Activated CD4-positive, alpha-beta T cell treated with anti-CD3 and anti-CD28 coated beads, Interleukin-2, amount 10 ng/mL, durations not matched to agents 24 days and 14 days (primary cell): Measurements from ENCODE around the gene CHCHD3. TPM values are rescaled to one million over a fixed set of nuclear protein-coding genes. Genes with fewer than 3 reads are reported as not detected.

ENCODE experiments used
- DNase-seq: peaks from one replicate; pipeline ENCODE4 v3.0.0; 2022
- H3K27ac Mint-ChIP-seq: one replicate; pipeline ENCODE4 v1.8.0; 2022; ENCODE audit warnings: mild to moderate bottlenecking, mixed read lengths
- H3K27me3 Mint-ChIP-seq: one replicate; pipeline ENCODE4 v1.8.0; 2022; ENCODE audit warnings: mixed read lengths
- H3K36me3 Mint-ChIP-seq: one replicate; pipeline ENCODE4 v1.8.0; 2022; ENCODE audit warnings: low read depth, mild to moderate bottlenecking, mixed read lengths
- H3K4me1 Mint-ChIP-seq: one replicate; pipeline ENCODE4 v1.8.0; 2021; ENCODE audit warnings: mixed read lengths
- H3K4me3 Mint-ChIP-seq: one replicate; pipeline ENCODE4 v1.8.0; 2022; ENCODE audit warnings: mild to moderate bottlenecking, moderate library complexity, mixed read lengths
- H3K9me3 Mint-ChIP-seq: one replicate; pipeline ENCODE4 v1.8.0; 2021; ENCODE audit warnings: mixed read lengths
- intact Hi-C: fragments of 100-400 bp; cut with micrococcal nuclease; formaldehyde crosslinking; loops from one replicate; pipeline ENCODE4 v1.15.1; 2023
- total RNA-seq: library from RNA; stranded (reverse); gene quantifications from 2 replicates; pipeline ENCODE4 v1.2.3, GENCODE V29; 2022

CHCHD3 gene
- total RNA-seq, 1 donor from 2014 or later: 76.2 TPM

DNA sequence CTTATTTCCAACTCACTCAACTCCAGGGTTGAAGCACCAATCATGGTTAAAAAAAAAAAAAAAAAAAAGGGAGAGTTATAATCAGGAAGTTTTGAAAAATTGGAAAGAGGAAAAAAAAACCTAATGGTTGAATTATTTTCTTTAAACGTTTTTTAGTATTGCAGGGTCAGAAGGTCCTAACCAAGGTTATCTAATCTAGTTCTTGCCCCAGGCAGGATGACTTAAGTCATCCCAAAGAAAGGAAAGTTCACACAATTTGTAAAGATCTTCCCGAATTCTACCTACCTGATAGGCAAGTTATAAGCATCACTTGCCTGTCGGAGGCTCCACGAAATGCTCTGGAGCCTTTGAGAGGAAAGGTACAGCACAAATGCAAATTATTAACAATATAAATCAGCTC is 297.5 kb downstream of the CHCHD3 start:
- DNase-seq: no peak
- intact Hi-C loops: no loop called here
- no peak overlapping the region for H3K4me3 Mint-ChIP-seq
- H3K4me1 Mint-ChIP-seq: no peaks in the 10 kb centered on the region
- H3K9me3 Mint-ChIP-seq: peaks cover 8% of the 10 kb centered on the region
- no peaks in the 10 kb centered on the region for H3K27me3 Mint-ChIP-seq
- H3K27ac Mint-ChIP-seq: no peak overlapping the region
- peaks cover 24% of the 10 kb centered on the region for H3K36me3 Mint-ChIP-seq

DNA sequence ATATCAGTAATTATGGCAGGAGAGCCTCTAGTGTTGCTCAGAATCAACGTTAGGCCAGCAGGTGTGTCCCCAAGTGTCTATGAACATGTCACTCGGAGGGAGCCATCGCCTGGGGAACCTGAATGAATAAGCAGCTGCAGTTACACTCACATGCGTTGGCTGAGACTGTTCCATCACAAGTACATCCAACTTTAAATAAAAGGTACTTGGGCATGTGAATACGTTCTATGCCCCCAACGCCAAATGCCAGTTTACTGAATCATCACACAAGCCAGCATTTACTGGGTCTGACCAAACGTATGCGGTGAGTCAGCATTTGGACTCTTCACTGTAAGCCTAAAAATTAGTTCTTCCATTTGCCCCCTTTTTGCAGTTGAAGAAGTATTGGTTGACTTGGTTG is 298.1 kb downstream of the CHCHD3 start:
- intact Hi-C loops: no loop called here
- Mint-ChIP-seq H3K27ac (no peak overlapping the region), H3K4me3 (no peak overlapping the region), H3K27me3 (no peaks in the 10 kb centered on the region), H3K36me3 (peaks cover 24% of the 10 kb centered on the region), H3K9me3 (peaks cover 8% of the 10 kb centered on the region), H3K4me1 (no peaks in the 10 kb centered on the region)
- no peak for DNase-seq

DNA sequence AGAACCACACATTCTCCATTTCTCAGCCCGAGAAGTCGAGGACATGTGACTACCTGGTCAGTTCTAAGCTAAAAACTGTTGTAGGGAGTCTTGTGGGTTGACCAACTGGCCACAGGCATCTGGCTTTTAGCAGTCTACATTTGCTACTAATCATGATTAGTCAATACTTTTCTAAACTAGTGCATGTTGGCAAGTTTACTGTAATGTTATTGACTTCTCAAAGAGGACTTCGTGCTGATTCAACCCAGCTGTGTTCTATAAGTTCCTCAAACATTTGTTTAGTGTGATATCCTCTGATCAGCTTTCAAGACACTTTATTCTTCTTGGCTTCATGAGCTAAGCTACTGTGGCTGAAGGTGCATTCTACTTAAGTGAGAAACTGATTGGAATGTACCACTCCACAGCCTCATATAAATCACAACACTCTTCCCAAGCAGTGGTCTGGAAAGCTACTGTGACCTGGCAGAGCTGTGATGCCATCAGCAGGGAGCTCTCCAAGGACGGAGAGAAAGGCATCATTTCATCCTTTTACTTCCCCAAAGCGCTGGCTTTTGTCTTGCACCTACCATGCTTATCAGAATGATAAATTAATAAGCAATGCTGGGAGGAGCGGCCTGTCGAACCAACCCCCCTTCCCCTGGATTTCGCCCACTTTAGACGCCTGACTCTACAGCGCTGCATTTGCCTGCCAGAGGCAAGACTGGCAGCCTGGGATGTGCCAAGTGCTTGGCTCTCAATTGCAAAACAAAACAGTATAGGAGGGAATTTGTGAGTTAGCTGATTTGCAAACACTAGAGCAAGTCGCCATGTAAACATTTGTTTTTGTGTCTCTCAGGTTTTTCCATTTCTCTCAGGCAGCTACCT is 298.9 kb downstream of the CHCHD3 start:
- H3K4me3 Mint-ChIP-seq: no peak overlapping the region
- peaks cover 24% of the 10 kb centered on the region for H3K36me3 Mint-ChIP-seq
- DNase-seq: no peak
- H3K4me1 Mint-ChIP-seq: peaks cover 2% of the 10 kb centered on the region
- no peaks in the 10 kb centered on the region for H3K27me3 Mint-ChIP-seq
- H3K9me3 Mint-ChIP-seq: peaks cover 8% of the 10 kb centered on the region
- H3K27ac Mint-ChIP-seq: no peak overlapping the region
- intact Hi-C loops: no loop called here

GRCh38 chr7:132780822-132781221 is 301.1 kb downstream of the CHCHD3 start:
- intact Hi-C loops: no loop called here
- Mint-ChIP-seq H3K4me1 (peaks cover 10% of the 10 kb centered on the region), H3K9me3 (peaks cover 13% of the 10 kb centered on the region), H3K4me3 (no peak overlapping the region), H3K27ac (no peak overlapping the region), H3K27me3 (no peaks in the 10 kb centered on the region), H3K36me3 (peaks cover 18% of the 10 kb centered on the region)
- no peak for DNase-seq

DNA sequence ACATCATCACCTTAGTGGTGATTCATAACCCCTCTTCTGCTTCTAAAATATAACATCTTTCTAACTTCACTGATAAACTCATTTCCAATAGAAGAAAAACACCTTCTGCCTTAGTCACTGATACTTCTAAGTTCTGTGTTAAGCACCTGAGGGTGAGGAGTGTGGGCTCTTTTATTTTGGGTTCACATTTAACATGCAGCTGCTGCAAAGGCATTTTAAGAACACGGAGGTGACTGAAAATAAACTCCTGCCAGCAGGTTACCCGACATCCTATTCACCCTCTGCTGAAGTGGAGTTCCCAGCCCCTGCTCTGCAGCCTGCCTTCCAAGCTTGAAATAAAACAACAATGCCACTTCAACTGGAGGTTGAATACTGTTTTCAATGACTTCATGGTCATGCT is 302.7 kb downstream of the CHCHD3 start:
- H3K36me3 Mint-ChIP-seq: peaks cover 4% of the 10 kb centered on the region
- H3K27ac Mint-ChIP-seq: no peak overlapping the region
- no peak for DNase-seq
- H3K9me3 Mint-ChIP-seq: peaks cover 13% of the 10 kb centered on the region
- H3K27me3 Mint-ChIP-seq: no peaks in the 10 kb centered on the region
- intact Hi-C loops: no loop called here
- H3K4me1 Mint-ChIP-seq: peaks cover 10% of the 10 kb centered on the region
- no peak overlapping the region for H3K4me3 Mint-ChIP-seq

- H3K36me3 Mint-ChIP-seq: peaks cover 2% of the 10 kb centered on the region
- DNase-seq: no peak
- no peak overlapping the region for H3K27ac Mint-ChIP-seq
- no peaks in the 10 kb centered on the region for H3K27me3 Mint-ChIP-seq
- peaks cover 10% of the 10 kb centered on the region for H3K4me1 Mint-ChIP-seq
- H3K9me3 Mint-ChIP-seq: peaks cover 13% of the 10 kb centered on the region
- intact Hi-C loops: no loop called here
- no peak overlapping the region for H3K4me3 Mint-ChIP-seq
Observed at GRCh38 chr7:132778761-132779160, 303.1 kb downstream of the CHCHD3 start.

DNA sequence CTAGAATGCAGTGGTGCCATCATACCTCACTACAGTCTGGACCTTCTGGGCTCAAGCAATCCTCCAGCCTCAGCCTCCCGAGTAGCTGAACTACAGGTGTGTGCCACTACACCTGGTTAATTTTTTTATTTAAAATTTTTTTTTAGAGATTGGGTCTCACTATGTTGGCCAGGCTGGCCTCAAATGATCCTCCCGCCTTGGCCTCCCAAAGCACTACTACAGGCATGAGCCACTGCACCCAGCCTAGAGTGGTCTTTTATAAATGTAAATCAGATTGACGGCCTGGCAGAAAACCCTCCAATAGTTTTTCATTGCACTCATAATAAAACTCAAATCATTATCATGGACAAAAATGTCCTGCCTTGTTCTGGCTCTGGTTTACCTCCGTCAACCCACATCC is 303.9 kb downstream of the CHCHD3 start:
- peaks cover 13% of the 10 kb centered on the region for H3K9me3 Mint-ChIP-seq
- peaks cover 2% of the 10 kb centered on the region for H3K36me3 Mint-ChIP-seq
- no peak overlapping the region for H3K4me3 Mint-ChIP-seq
- H3K27ac Mint-ChIP-seq: no peak overlapping the region
- no peak for DNase-seq
- intact Hi-C loops: no loop called here
- H3K27me3 Mint-ChIP-seq: no peaks in the 10 kb centered on the region
- peaks cover 10% of the 10 kb centered on the region for H3K4me1 Mint-ChIP-seq

DNA sequence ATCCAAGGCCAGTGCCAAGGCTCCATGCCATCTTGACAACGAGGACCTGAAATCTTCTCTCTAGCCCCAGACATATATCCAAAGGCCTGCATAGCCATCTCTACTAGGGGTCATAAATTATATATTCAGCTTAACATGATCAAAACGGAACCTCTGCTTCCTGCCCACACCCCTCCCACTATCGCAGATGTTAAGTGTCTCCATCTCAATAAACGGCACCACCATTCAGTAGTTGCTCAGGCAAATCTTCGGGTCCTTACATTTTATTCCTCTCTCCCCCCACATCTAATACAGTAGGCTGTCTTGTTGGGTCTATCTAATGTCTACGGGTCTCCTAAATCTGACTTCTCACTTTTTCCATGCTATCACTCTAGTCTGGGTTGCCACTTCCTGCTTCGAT is 304.5 kb downstream of the CHCHD3 start:
- H3K4me3 Mint-ChIP-seq: no peak overlapping the region
- peaks cover 13% of the 10 kb centered on the region for H3K9me3 Mint-ChIP-seq
- peaks cover 10% of the 10 kb centered on the region for H3K4me1 Mint-ChIP-seq
- H3K27me3 Mint-ChIP-seq: no peaks in the 10 kb centered on the region
- no peak overlapping the region for H3K27ac Mint-ChIP-seq
- intact Hi-C loops: no loop called here
- peaks cover 2% of the 10 kb centered on the region for H3K36me3 Mint-ChIP-seq
- no peak for DNase-seq

GRCh38 chr7:132776048-132776620 is 305.8 kb downstream of the CHCHD3 start:
- intact Hi-C loops: no loop called here
- H3K4me1 Mint-ChIP-seq: peaks cover 14% of the 10 kb centered on the region
- no peaks in the 10 kb centered on the region for H3K36me3 Mint-ChIP-seq

DNA sequence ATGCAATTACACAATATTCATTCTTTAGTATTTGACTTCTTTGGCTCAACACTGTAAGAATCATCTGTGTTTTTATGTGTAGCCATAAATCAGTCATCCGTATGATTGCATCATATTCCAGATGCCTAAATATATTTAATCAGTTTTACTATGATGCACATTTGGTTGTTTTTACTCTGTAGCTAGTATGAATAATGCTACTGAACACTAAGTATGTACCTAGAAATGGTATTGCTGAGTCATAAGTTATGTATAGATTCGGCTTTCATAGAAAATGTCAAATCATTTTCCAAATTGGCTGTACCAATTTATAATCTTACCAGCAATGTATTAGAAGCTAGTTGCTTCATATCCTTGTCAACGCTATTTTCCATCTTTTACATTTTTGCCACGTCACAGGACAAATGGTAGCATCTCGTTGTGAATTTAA is 308.3 kb downstream of the CHCHD3 start:
- Mint-ChIP-seq H3K27ac (no peak overlapping the region), H3K27me3 (no peaks in the 10 kb centered on the region), H3K9me3 (peaks cover 29% of the 10 kb centered on the region), H3K36me3 (peaks cover 2% of the 10 kb centered on the region), H3K4me1 (peaks cover 19% of the 10 kb centered on the region), H3K4me3 (no peak overlapping the region)
- no peak for DNase-seq
- intact Hi-C loops: no loop called here

More at GRCh38 chr7:132776048-132776620, 305.8 kb downstream of the CHCHD3 start:
- no peak for DNase-seq
- H3K9me3 Mint-ChIP-seq: peaks cover 13% of the 10 kb centered on the region
- H3K27me3 Mint-ChIP-seq: no peaks in the 10 kb centered on the region
- no peak overlapping the region for H3K4me3 Mint-ChIP-seq
- H3K27ac Mint-ChIP-seq: no peak overlapping the region

DNA sequence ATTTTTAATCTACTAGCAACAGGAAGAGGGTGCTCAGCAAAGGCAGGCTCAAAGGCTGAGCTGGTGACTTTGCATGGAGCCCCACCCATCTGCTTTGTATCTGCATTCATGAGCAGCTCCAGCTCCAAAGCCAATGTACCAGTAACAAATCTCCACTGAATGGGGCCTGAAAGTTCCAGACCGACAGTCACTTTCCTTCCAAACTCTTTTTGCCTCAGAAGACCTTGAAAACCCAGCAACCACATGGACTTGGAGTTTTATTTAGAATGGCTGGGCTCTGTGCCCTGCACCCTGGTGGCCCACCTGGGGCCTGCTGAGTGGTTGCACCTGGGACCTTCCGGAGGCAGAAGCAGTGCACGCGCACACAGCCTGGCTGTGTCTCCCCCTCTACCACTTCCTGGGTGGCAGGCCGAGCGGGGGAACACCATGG is 310.6 kb downstream of the CHCHD3 start:
- H3K36me3 Mint-ChIP-seq: peaks cover 2% of the 10 kb centered on the region
- peak overlapping the region; percentile 17 for H3K4me3 Mint-ChIP-seq
- peak; percentile 73 for DNase-seq
- peaks cover 17% of the 10 kb centered on the region for H3K9me3 Mint-ChIP-seq
- intact Hi-C loops: no loop called here
- H3K27ac Mint-ChIP-seq: peak overlapping the region; percentile 21
- peaks cover 12% of the 10 kb centered on the region for H3K4me1 Mint-ChIP-seq
- no peaks in the 10 kb centered on the region for H3K27me3 Mint-ChIP-seq

DNA sequence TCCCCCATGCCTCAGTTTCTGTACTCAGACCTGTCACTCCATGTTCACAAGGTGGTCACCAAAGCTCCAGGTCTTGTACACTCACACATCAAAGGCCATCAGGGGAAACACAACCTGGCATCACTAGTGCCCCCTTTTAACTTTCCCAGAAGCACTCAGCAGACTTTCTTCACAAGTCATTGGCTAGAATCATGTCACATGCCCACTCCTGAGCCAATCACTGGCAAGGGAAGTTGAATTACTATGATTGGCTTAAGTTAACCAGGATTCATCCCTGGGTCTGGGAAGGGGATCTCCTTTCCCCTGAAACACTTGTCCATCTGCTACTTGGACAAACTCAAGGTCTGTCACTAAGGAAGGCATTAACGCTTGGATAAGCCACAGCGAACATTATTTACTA is 311.8 kb downstream of the CHCHD3 start:
- H3K27me3 Mint-ChIP-seq: no peaks in the 10 kb centered on the region
- peaks cover 2% of the 10 kb centered on the region for H3K36me3 Mint-ChIP-seq
- H3K4me1 Mint-ChIP-seq: peaks cover 12% of the 10 kb centered on the region

DNA sequence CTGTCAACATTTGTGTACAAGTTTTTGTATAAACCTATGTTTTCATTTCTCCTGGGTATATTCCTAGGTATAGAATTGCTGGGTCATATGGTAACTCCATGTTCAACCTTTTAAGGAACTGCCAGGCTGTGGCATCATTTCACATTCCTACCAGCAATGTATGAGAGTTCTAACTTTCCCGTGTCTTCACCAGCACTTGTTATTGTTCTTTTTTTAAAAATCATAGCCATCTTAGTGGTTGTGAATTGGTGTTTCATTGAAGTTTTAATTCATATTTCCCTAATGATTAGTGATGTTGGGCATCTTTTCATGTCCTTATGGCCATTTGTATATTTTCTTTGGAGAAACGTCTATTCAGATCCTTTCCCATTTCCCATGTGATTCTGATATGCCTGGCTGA is 312.6 kb downstream of the CHCHD3 start:
- intact Hi-C loops: no loop called here
- Mint-ChIP-seq H3K27ac (no peak overlapping the region), H3K4me1 (peaks cover 12% of the 10 kb centered on the region), H3K4me3 (no peak overlapping the region), H3K27me3 (no peaks in the 10 kb centered on the region), H3K36me3 (peaks cover 2% of the 10 kb centered on the region), H3K9me3 (peaks cover 16% of the 10 kb centered on the region)
- no peak for DNase-seq

More for the DNA sequence above, 311.8 kb downstream of the CHCHD3 start:
- DNase-seq: no peak
- intact Hi-C loops: no loop called here
- H3K27ac Mint-ChIP-seq: no peak overlapping the region
- no peak overlapping the region for H3K4me3 Mint-ChIP-seq
- H3K9me3 Mint-ChIP-seq: peaks cover 16% of the 10 kb centered on the region

- Mint-ChIP-seq H3K9me3 (peaks cover 16% of the 10 kb centered on the region), H3K4me1 (peaks cover 12% of the 10 kb centered on the region), H3K36me3 (peaks cover 2% of the 10 kb centered on the region), H3K4me3 (no peak overlapping the region), H3K27me3 (no peaks in the 10 kb centered on the region), H3K27ac (no peak overlapping the region)
- no peak for DNase-seq
- intact Hi-C loops: no loop called here
Observed at GRCh38 chr7:132768099-132768498, 313.8 kb downstream of the CHCHD3 start.
